BLaER1 treated with 17β-estradiol and CSF1 and Interleukin-3, amounts not matched to agents 10 nM and 100 nM (cell line): ENCODE data around the gene SH3TC1.

Experiments
- H3K27ac ChIP-seq, 11 experiments: shearing (Covaris generic); formaldehyde crosslinking; 2 replicates each; pipeline ENCODE4 v1.8.1; 2022
- H3K27me3 ChIP-seq, 11 experiments: shearing (Covaris generic); formaldehyde crosslinking; 2 replicates each; pipeline ENCODE4 v1.8.1; 2022
- H3K36me3 ChIP-seq, 11 experiments: shearing (Covaris generic); formaldehyde crosslinking; 2 replicates each; pipeline ENCODE4 v1.8.1; 2022
- H3K4me1 ChIP-seq, 10 experiments: shearing (Covaris generic); formaldehyde crosslinking; 2 replicates each; pipeline ENCODE4 v1.8.1; 2022
- H3K4me2 ChIP-seq, 11 experiments: shearing (Covaris generic); formaldehyde crosslinking; 2 replicates each; pipeline ENCODE4 v1.8.1; 2022
- H3K4me3 ChIP-seq, 10 experiments: shearing (Covaris generic); formaldehyde crosslinking; 2 replicates each; pipeline ENCODE4 v1.8.1; 2022
- H3K9ac ChIP-seq, 11 experiments: shearing (Covaris generic); formaldehyde crosslinking; 2 replicates each; pipeline ENCODE4 v1.8.1; 2022
- H3K9me3 ChIP-seq, 11 experiments: shearing (Covaris generic); formaldehyde crosslinking; replicated peaks in 1 of 11; 2 replicates each; pipeline ENCODE4 v1.8.1; 2022
- H4K20me1 ChIP-seq, 11 experiments: shearing (Covaris generic); formaldehyde crosslinking; 2 replicates each; pipeline ENCODE4 v1.8.1; 2022
- Cebpa-rat ChIP-seq, 11 experiments: shearing (Covaris generic); IDR thresholded peaks; 2 replicates each; pipeline ENCODE4 v1.8.1; 2022

Gene SH3TC1

GRCh38 chr4:8236106-8236919, 37.2 kb downstream of the SH3TC1 start:
- Histone ChIP-seq H3K27ac (peak overlapping the region in 2 of 11 experiments; percentile 4 to 18; a peak in 3 of 22 replicates), H3K4me2 (no peak overlapping the region; a peak in 1 of 22 replicates), H3K4me1 (peaks cover 31 to 59% (median 45%) of the 10 kb centered on the region in 10 experiments), H3K9ac (peak overlapping the region in 4 of 11 experiments; percentile 11 to 37 (median 20); a peak in 3 of 22 replicates), H3K36me3 (peaks cover 29 to 99% (median 64%) of the 10 kb centered on the region in 11 experiments; a peak in 19 of 22 replicates), H4K20me1 (peaks cover 0 to 100% (median 19%) of the 10 kb centered on the region in 11 experiments; a peak in 11 of 22 replicates), H3K27me3 (no peaks in the 10 kb centered on the region), H3K9me3 (peaks cover 0 to 5% (median 0%) of the 10 kb centered on the region in 11 experiments; a peak in 1 of 22 replicates), H3K4me3 (no peak overlapping the region)
- no peak for TF ChIP-seq Cebpa-rat (IDR thresholded peaks at IDR 0.05)

GRCh38 chr4:8236920-8237195, 37.8 kb downstream of the SH3TC1 start:
- no peak overlapping the region for H3K4me2 ChIP-seq
- H3K4me1 ChIP-seq, result peaks cover 32 to 64% (median 46%) of the 10 kb centered on the region in 10 experiments
- no peaks in the 10 kb centered on the region for H3K27me3 ChIP-seq
- peaks cover 29 to 98% (median 64%) of the 10 kb centered on the region in 11 experiments; a peak in 19 of 22 replicates for H3K36me3 ChIP-seq
- H3K4me3 ChIP-seq, result no peak overlapping the region
- TF ChIP-seq Cebpa-rat (IDR thresholded peaks at IDR 0.05), result no peak
- no peak overlapping the region for H3K9ac ChIP-seq
- no peak overlapping the region; a peak in 1 of 22 replicates for H3K27ac ChIP-seq
- H4K20me1 ChIP-seq, result peaks cover 0 to 100% (median 19%) of the 10 kb centered on the region in 11 experiments; a peak in 11 of 22 replicates
- peaks cover 0 to 5% (median 0%) of the 10 kb centered on the region in 11 experiments; a peak in 1 of 22 replicates for H3K9me3 ChIP-seq

GRCh38 chr4:8237256-8237989, 38.3 kb downstream of the SH3TC1 start:
- 0 out of 22 replicates have a peak overlapping the region, but pooled peaks of 1 of the 11 experiments have one; percentile 17 for H3K4me2 ChIP-seq

GRCh38 chr4:8238036-8238511, 39.0 kb downstream of the SH3TC1 start:
- H3K9me3 ChIP-seq, result 0 out of 22 replicates have a peak, but pooled peaks cover 0 to 4% (median 0%) of the 10 kb centered on the region in 11 experiments
- H3K4me2 ChIP-seq, result peak overlapping the region in 5 of 11 experiments; percentile 7 to 35 (median 30); a peak in 5 of 22 replicates
- peaks cover 21 to 99% (median 58%) of the 10 kb centered on the region in 11 experiments; a peak in 19 of 22 replicates for H3K36me3 ChIP-seq
- no peak overlapping the region for H3K4me3 ChIP-seq
- H3K9ac ChIP-seq, result no peak overlapping the region
- peaks cover 0 to 100% (median 19%) of the 10 kb centered on the region in 11 experiments; a peak in 11 of 22 replicates for H4K20me1 ChIP-seq
- H3K27me3 ChIP-seq, result no peaks in the 10 kb centered on the region
- peaks cover 44 to 73% (median 58%) of the 10 kb centered on the region in 10 experiments for H3K4me1 ChIP-seq
- TF ChIP-seq Cebpa-rat (IDR thresholded peaks at IDR 0.05), result no peak
- H3K27ac ChIP-seq, result no peak overlapping the region

More at GRCh38 chr4:8237256-8237989, 38.3 kb downstream of the SH3TC1 start:
- peaks cover 38 to 68% (median 52%) of the 10 kb centered on the region in 10 experiments for H3K4me1 ChIP-seq
- H3K36me3 ChIP-seq, result peaks cover 26 to 99% (median 64%) of the 10 kb centered on the region in 11 experiments; a peak in 19 of 22 replicates
- H4K20me1 ChIP-seq, result peaks cover 0 to 100% (median 19%) of the 10 kb centered on the region in 11 experiments; a peak in 11 of 22 replicates
- H3K27me3 ChIP-seq, result no peaks in the 10 kb centered on the region
- H3K4me3 ChIP-seq, result no peak overlapping the region
- TF ChIP-seq Cebpa-rat (IDR thresholded peaks at IDR 0.05), result no peak
- H3K27ac ChIP-seq, result no peak overlapping the region; a peak in 1 of 22 replicates
- H3K9ac ChIP-seq, result no peak overlapping the region
- peaks cover 0 to 5% (median 0%) of the 10 kb centered on the region in 11 experiments; a peak in 1 of 22 replicates for H3K9me3 ChIP-seq

GRCh38 chr4:8238515-8239053, 39.5 kb downstream of the SH3TC1 start:
- Histone ChIP-seq H3K36me3 (peaks cover 16 to 98% (median 53%) of the 10 kb centered on the region in 11 experiments; a peak in 19 of 22 replicates), H3K4me1 (peaks cover 47 to 73% (median 60%) of the 10 kb centered on the region in 10 experiments), H3K4me3 (no peak overlapping the region), H3K27ac (peak overlapping the region in 2 of 11 experiments; percentile 12 to 14; a peak in 1 of 22 replicates), H3K9ac (peak overlapping the region in 1 of 11 experiments; percentile 16; a peak in 1 of 22 replicates), H4K20me1 (peaks cover 0 to 100% (median 19%) of the 10 kb centered on the region in 11 experiments; a peak in 11 of 22 replicates), H3K9me3 (no peaks in the 10 kb centered on the region), H3K4me2 (peak overlapping the region in 9 of 11 experiments; percentile 7 to 42 (median 22); a peak in 6 of 22 replicates), H3K27me3 (no peaks in the 10 kb centered on the region)
- no peak for TF ChIP-seq Cebpa-rat (IDR thresholded peaks at IDR 0.05)

GRCh38 chr4:8239226-8239625, 40.1 kb downstream of the SH3TC1 start:
- no peak for TF ChIP-seq Cebpa-rat (IDR thresholded peaks at IDR 0.05)

GRCh38 chr4:8239661-8240060, 40.6 kb downstream of the SH3TC1 start:
- H3K27me3 ChIP-seq, result no peaks in the 10 kb centered on the region
- no peak overlapping the region for H3K27ac ChIP-seq
- H3K9ac ChIP-seq, result no peak overlapping the region
- no peak overlapping the region for H3K4me3 ChIP-seq
- peaks cover 47 to 75% (median 63%) of the 10 kb centered on the region in 10 experiments for H3K4me1 ChIP-seq
- H4K20me1 ChIP-seq, result peaks cover 0 to 91% (median 19%) of the 10 kb centered on the region in 11 experiments; a peak in 11 of 22 replicates
- 0 out of 22 replicates have a peak, but pooled peaks cover 0 to under 1% (median 0%) of the 10 kb centered on the region in 11 experiments for H3K9me3 ChIP-seq
- H3K4me2 ChIP-seq, result peak overlapping the region in 4 of 11 experiments; percentile 21 to 42 (median 22); a peak in 6 of 22 replicates
- no peak for TF ChIP-seq Cebpa-rat (IDR thresholded peaks at IDR 0.05)
- peaks cover 5 to 94% (median 43%) of the 10 kb centered on the region in 11 experiments; a peak in 16 of 22 replicates for H3K36me3 ChIP-seq

More at GRCh38 chr4:8239226-8239625, 40.1 kb downstream of the SH3TC1 start:
- Histone ChIP-seq H3K9ac (no peak overlapping the region), H3K9me3 (no peaks in the 10 kb centered on the region), H3K4me3 (no peak overlapping the region), H3K36me3 (peaks cover 10 to 97% (median 47%) of the 10 kb centered on the region in 11 experiments; a peak in 16 of 22 replicates), H3K4me2 (peak overlapping the region in 5 of 11 experiments; percentile 11 to 42 (median 22); a peak in 3 of 22 replicates), H3K27me3 (no peaks in the 10 kb centered on the region), H4K20me1 (peaks cover 0 to 96% (median 19%) of the 10 kb centered on the region in 11 experiments; a peak in 11 of 22 replicates), H3K27ac (no peak overlapping the region), H3K4me1 (peaks cover 47 to 73% (median 63%) of the 10 kb centered on the region in 10 experiments)
